Activated CD4-positive, alpha-beta memory T cell treated with anti-CD3 and anti-CD28 coated beads, Interleukin-2, amount 10 ng/mL, durations not matched to agents 7 days and 5 days (primary cell): ENCODE data around the gene LAMTOR1. TPM values are rescaled to one million over a fixed set of nuclear protein-coding genes. Genes with fewer than 3 reads are reported as not detected.
"Not testable (repeated sequence)": the region's sequence is repeated elsewhere in the genome, so short reads cannot be mapped to it uniquely, and the experiment has no call there.

ENCODE experiments used
- CTCF ChIA-PET: fragments of 350-600 bp; sonication (Branson Sonifier 250); formaldehyde crosslinking; loops from one replicate; lab custom pipeline; 2021; ENCODE audit warnings: antibody characterized with exemption, inconsistent platforms; lab: Charles Lee
- POLR2A ChIA-PET: fragments of 350-600 bp; sonication (Branson Sonifier 250); formaldehyde crosslinking; loops from one replicate; lab custom pipeline; 2021; ENCODE audit warnings: antibody characterized with exemption; lab: Charles Lee
- DNase-seq: peaks from one replicate; pipeline ENCODE4 v3.0.0-alpha.2; 2020
- H3K27ac Mint-ChIP-seq: one replicate; pipeline ENCODE4 v1.8.0; 2021; ENCODE audit warnings: mild to moderate bottlenecking, mixed read lengths
- H3K27me3 Mint-ChIP-seq: one replicate; pipeline ENCODE4 v1.8.0; 2021; ENCODE audit warnings: mixed read lengths
- H3K36me3 Mint-ChIP-seq: one replicate; pipeline ENCODE4 v1.8.0; 2021; ENCODE audit warnings: low read depth, mixed read lengths
- H3K4me1 Mint-ChIP-seq: one replicate; pipeline ENCODE4 v1.8.0; 2021; ENCODE audit warnings: mixed read lengths
- H3K4me3 Mint-ChIP-seq: one replicate; pipeline ENCODE4 v1.8.0; 2021; ENCODE audit warnings: mild to moderate bottlenecking, mixed read lengths
- H3K9me3 Mint-ChIP-seq: one replicate; pipeline ENCODE4 v1.8.0; 2021; ENCODE audit warnings: mixed read lengths
- total RNA-seq, 2 experiments: library from RNA; stranded (reverse); gene quantifications; one replicate each; pipeline ENCODE4 v1.2.3, GENCODE V29; 2021

Gene LAMTOR1
- total RNA-seq = 10 to 100 TPM; 72.7 to 76.9 TPM

DNA sequence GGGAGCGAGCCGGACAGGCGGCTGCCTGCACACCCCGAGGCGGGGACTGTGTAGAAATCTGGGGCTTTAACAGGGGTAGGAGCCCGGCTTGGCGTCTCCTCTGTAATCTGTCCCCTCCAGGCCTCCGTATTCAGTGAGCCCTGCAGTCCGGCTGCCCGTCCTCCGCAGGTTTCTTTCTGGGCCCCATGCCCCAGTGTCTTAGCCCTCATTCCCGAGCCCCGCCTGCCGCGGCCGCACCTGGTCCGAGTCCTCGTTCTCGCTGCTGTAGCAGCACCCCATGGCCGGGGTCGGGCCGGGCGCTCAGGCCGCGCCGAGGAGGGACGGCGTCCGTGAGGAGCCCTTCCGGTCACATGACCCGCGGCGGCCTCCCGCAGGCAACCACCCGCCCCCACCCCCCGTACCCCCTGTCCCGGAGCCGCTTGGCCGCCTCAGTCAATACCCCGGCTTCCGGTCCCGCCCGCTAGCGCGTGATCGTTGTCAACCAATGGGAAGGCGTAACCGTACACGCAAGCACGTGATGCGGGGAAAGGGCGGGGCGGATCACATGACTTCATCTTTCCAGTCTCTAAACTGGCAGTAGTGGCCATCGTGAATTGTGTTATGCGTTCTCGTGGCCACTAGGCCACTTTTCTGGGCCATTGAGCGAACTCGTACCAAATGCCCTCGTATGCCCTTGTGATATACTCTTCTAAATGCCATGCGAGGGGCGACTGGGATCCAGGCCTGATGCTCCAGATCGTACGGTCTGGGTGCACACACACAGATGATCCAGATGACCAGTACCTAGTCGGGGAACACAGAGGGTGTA is at the start of gene LAMTOR1:
TSS of gene LAMTOR1 (minus strand) at position 352 of the 808 bp plus-strand sequence. CDS start at position 279, 73 bp downstream.
- Mint-ChIP-seq H3K27me3 (no peaks in the 10 kb centered on the region), H3K4me1 (peaks cover 40% of the 10 kb centered on the region), H3K36me3 (peaks cover 32% of the 10 kb centered on the region), H3K27ac (peak within 1 kb of the TSS; percentile 84), H3K9me3 (no peaks in the 10 kb centered on the region), H3K4me3 (peak within 1 kb of the TSS; percentile 87)
- CTCF ChIA-PET = interaction anchor here (1.2 to 4.3 kb wide), 2 partner anchors 10 to 12 kb away, joined by 4 to 20 read pairs; no protein-coding TSS in a partner anchor
- POLR2A ChIA-PET = interaction anchor here (0.7 to 8.9 kb wide), 14 partner anchors 9 to 175 kb away, joined by 3 to 88 read pairs (median 6); partner anchors contain the start of genes ANAPC15 and XNDC1N
- peak; percentile 99 for DNase-seq

DNA sequence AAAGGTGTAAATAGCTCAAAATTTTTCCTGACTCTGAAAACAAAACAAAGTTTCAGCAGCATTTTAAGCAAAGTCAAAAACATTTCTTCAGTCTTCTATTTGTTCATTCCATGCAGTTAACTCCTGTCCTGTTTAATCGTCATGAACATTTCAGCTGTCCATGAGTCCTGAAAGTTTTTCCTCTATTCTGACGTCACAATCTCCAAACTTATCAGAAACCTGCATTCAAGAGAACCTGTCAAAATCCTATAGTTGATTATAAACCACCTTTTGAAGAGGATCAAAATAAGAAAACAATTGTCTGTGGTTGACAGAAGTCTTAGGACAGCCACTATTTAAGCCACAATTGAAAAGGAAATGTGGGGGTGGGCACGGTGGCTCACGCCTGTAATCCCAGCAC is 47.8 kb upstream of the LAMTOR1 start:
- no peaks in the 10 kb centered on the region for H3K4me1 Mint-ChIP-seq
- H3K4me3 Mint-ChIP-seq = no peak overlapping the region
- peaks cover 19% of the 10 kb centered on the region for H3K27me3 Mint-ChIP-seq
- H3K27ac Mint-ChIP-seq = no peak overlapping the region
- POLR2A ChIA-PET = no interaction called here
- no peak for DNase-seq
- no peaks in the 10 kb centered on the region for H3K9me3 Mint-ChIP-seq
- CTCF ChIA-PET = interaction anchor here (1.0 kb wide), 1 partner anchor 87 kb away, joined by 3 read pairs; no protein-coding TSS in a partner anchor
- no peaks in the 10 kb centered on the region for H3K36me3 Mint-ChIP-seq

DNA sequence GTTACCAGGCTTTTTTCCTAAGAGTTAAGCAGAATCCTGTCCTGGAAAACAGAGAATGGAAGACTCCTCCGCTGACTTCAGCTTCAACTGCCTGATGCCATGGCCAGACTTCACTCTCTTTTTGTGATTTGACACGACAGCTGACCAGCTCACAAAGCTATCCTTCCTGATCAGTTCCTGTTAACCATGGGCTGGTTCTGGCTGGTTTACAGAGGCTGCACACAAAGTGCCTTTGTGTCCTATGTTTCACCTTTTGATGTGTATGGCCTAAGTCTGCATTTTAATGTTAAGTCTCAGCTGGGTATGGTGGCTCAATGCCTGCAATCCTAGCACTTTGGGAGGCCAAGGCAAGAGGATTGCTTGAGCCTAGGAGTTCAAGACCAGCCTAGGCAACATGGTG is 43.5 kb upstream of the LAMTOR1 start:
- CTCF ChIA-PET = interaction anchor here (3.7 kb wide), 1 partner anchor 169 kb away, joined by 26 read pairs; no protein-coding TSS in a partner anchor

DNA sequence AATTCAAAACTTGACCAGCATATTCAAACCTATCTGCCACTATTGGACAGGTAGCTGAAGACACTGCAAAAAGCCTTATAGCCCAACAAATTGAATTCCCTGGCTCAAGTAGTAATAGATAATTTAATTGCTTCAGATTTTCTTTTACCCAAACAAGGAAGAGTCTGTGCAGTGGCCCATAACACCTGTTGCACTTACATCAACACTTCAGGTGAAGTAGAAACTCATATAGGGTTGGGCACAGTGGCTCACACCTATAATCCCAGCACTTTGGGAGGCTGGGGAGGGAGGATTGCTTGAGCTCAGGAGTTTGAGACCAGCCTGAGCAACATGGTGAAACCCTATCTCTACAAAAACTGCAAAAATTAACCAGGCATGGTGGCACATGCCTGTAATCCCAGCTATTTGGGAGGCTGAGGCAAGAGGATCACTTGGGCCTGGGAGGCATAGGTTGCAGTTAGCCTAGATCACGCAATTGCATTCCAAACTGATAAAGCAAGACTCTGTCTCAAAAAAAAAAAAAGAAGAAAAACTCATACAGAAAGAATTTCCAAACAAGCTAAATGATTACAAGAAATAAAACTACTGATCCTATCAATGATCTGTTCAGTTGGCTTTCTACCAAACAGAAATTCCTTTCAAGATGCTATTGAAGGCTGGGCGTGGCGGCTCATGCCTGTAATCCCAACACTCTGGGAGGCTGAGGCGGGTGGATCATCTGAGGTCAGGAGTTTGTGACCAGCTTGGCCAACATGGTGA is 41.9 kb upstream of the LAMTOR1 start:
- Mint-ChIP-seq H3K4me1 (peaks cover 25% of the 10 kb centered on the region), H3K9me3 (no peaks in the 10 kb centered on the region), H3K27ac (no peak overlapping the region), H3K36me3 (no peaks in the 10 kb centered on the region), H3K27me3 (peaks cover 14% of the 10 kb centered on the region), H3K4me3 (no peak overlapping the region)
- ChIA-PET CTCF (interaction anchor here (0.5 to 3.7 kb wide), 30 partner anchors 8 to 199 kb away, joined by 3 to 74 read pairs (median 6); partner anchors contain the start of genes FOLR3 and IL18BP), POLR2A (interaction anchor here (1.6 kb wide), 1 partner anchor 43 kb away, joined by 10 read pairs; the partner anchor contains the start of gene LAMTOR1)
- no peak for DNase-seq

More for the DNA sequence above, 43.5 kb upstream of the LAMTOR1 start:
- Mint-ChIP-seq H3K36me3 (no peaks in the 10 kb centered on the region), H3K27me3 (peaks cover 16% of the 10 kb centered on the region), H3K27ac (no peak overlapping the region), H3K4me1 (peaks cover 10% of the 10 kb centered on the region), H3K9me3 (no peaks in the 10 kb centered on the region), H3K4me3 (no peak overlapping the region)
- no peak for DNase-seq
- POLR2A ChIA-PET = no interaction called here

DNA sequence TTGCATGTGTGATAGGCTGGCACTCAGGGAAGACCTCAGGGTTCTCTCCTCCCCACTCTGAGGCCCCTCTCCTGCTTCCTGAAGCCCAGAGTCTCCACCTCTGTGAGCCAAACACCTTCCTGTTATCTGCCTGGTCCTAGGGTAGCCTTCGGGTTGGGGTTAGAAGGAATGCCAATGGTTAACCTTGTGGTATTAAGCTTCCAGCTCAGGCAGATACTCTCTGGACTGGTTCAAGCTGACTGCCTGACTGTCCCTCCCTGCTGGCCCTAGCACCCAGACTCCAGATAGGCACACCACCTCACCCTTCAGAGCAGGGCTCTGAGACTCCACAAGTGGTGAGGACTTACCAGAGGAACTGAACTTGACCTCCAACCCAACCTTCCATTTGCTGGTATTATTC is 39.4 kb upstream of the LAMTOR1 start:
- POLR2A ChIA-PET, H3K4me3 Mint-ChIP-seq, DNase-seq, H3K9me3 Mint-ChIP-seq, H3K27ac Mint-ChIP-seq, H3K36me3 Mint-ChIP-seq: not testable (repeated sequence)
- peaks cover 28% of the 10 kb centered on the region for H3K4me1 Mint-ChIP-seq
- CTCF ChIA-PET = interaction anchor here (1.8 to 3.2 kb wide), 5 partner anchors 35 to 117 kb away, joined by 4 to 74 read pairs (median 9); no protein-coding TSS in a partner anchor
- peaks cover 15% of the 10 kb centered on the region for H3K27me3 Mint-ChIP-seq

DNA sequence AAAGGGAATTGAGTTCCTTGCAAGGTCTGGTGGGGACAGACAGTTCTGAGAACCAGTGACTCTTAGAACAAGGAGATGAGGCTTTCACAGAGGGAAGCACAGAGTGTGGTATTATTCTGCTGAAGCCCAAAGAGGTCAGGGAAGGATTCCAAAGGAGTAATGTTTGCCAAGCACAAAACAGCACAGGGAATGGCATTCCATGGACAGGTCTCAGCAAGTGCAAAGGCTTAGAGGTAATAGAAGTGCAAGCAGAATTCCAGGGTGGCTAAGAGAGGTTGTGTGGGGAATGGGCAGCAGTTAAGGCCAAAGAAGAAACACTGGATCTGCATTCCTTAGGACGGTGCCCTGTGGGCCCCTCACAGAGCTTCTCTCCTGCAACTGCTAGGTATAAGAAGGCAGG is 39.0 kb upstream of the LAMTOR1 start:
- ChIA-PET CTCF (interaction anchor here (1.3 kb wide), 1 partner anchor 117 kb away, joined by 7 read pairs; no protein-coding TSS in a partner anchor), POLR2A (interaction anchor here (2.0 kb wide), 1 partner anchor 29 kb away, joined by 5 read pairs; the partner anchor contains the start of gene ANAPC15)
- not testable (repeated sequence) for H3K27ac Mint-ChIP-seq, H3K36me3 Mint-ChIP-seq, DNase-seq, H3K9me3 Mint-ChIP-seq, H3K4me3 Mint-ChIP-seq
- peaks cover 28% of the 10 kb centered on the region for H3K4me1 Mint-ChIP-seq
- H3K27me3 Mint-ChIP-seq = peaks cover 15% of the 10 kb centered on the region

DNA sequence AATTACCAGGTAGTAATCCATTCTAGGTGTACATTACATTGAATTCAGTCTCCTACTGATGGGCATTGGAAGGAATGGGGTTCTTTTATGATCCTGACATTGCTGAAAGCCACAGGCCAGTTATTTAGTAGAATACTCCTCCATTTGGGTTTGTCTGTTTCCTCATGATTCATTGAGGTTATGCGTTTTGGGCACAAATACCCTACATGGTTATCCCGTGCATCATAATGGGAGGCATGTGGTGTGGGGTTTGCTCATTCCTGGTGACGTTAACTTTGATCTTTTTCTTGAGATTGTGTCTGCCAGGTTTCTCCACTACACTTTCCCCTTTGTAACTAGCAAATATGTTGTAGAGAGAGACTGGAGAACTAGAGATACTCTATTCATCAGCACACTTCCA is 38.0 kb upstream of the LAMTOR1 start:
- peaks cover 5% of the 10 kb centered on the region for H3K9me3 Mint-ChIP-seq
- H3K4me1 Mint-ChIP-seq = peaks cover 30% of the 10 kb centered on the region
- H3K36me3 Mint-ChIP-seq = peaks cover 4% of the 10 kb centered on the region
- DNase-seq = peak; percentile 52
- ChIA-PET POLR2A (interaction anchor here (1.2 to 2.0 kb wide), 2 partner anchors 28 to 30 kb away, joined by 4 to 5 read pairs; partner anchors contain the start of gene ANAPC15), CTCF (interaction anchor here (1.1 to 1.3 kb wide), 3 partner anchors 29 to 116 kb away, joined by 3 to 7 read pairs (median 4); partner anchors contain the start of gene ANAPC15)
- H3K27me3 Mint-ChIP-seq = peaks cover 15% of the 10 kb centered on the region
- H3K4me3 Mint-ChIP-seq = no peak overlapping the region
- H3K27ac Mint-ChIP-seq = peak overlapping the region; percentile 73

DNA sequence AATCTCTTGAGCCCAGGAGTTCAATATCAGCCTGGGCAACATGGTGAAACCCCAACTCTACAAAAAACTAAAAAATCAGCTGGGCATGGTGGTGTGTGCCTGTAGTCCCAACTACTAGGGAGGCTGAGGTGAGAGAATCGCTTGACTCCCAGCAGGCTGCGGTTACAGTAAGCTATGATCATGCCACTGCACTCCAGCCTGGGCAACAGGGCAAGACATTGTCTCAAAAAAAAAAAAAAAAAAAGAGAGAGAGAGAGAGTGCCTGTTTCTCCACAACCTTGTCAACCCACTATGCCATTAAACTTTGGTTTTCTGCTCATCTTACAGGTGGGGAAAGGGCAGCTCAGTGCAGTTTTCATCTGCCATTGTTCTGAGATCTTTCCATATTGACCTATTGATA is 37.6 kb upstream of the LAMTOR1 start:
- ChIA-PET POLR2A (interaction anchor here (1.2 to 2.0 kb wide), 2 partner anchors 28 to 30 kb away, joined by 4 to 5 read pairs; partner anchors contain the start of gene ANAPC15), CTCF (interaction anchor here (1.1 to 1.3 kb wide), 3 partner anchors 28 to 116 kb away, joined by 3 to 7 read pairs (median 4); partner anchors contain the start of gene ANAPC15)
- H3K27me3 Mint-ChIP-seq = peaks cover 15% of the 10 kb centered on the region
- no peak overlapping the region for H3K4me3 Mint-ChIP-seq
- DNase-seq = no peak
- peaks cover 5% of the 10 kb centered on the region for H3K9me3 Mint-ChIP-seq
- peaks cover 30% of the 10 kb centered on the region for H3K4me1 Mint-ChIP-seq
- H3K27ac Mint-ChIP-seq = peak overlapping the region; percentile 73
- H3K36me3 Mint-ChIP-seq = peaks cover 4% of the 10 kb centered on the region

DNA sequence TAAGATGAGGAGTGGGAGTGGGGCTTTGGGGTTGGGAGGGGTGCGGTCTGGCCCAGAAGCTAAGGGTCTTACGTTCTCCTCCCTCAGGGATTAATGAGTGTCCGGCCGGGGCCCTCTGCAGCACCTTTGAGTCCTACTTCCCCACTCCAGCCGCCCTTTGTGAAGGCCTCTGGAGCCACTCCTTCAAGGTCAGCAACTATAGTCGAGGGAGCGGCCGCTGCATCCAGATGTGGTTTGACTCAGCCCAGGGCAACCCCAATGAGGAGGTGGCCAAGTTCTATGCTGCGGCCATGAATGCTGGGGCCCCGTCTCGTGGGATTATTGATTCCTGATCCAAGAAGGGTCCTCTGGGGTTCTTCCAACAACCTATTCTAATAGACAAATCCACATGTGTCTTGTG is 36.4 kb upstream of the LAMTOR1 start:
- Mint-ChIP-seq H3K4me3 (no peak overlapping the region), H3K4me1 (peaks cover 30% of the 10 kb centered on the region), H3K27me3 (peaks cover 20% of the 10 kb centered on the region), H3K27ac (no peak overlapping the region), H3K9me3 (peaks cover 5% of the 10 kb centered on the region), H3K36me3 (peaks cover 4% of the 10 kb centered on the region)
- no peak for DNase-seq
- POLR2A ChIA-PET = no interaction called here
- CTCF ChIA-PET = no interaction called here

DNA sequence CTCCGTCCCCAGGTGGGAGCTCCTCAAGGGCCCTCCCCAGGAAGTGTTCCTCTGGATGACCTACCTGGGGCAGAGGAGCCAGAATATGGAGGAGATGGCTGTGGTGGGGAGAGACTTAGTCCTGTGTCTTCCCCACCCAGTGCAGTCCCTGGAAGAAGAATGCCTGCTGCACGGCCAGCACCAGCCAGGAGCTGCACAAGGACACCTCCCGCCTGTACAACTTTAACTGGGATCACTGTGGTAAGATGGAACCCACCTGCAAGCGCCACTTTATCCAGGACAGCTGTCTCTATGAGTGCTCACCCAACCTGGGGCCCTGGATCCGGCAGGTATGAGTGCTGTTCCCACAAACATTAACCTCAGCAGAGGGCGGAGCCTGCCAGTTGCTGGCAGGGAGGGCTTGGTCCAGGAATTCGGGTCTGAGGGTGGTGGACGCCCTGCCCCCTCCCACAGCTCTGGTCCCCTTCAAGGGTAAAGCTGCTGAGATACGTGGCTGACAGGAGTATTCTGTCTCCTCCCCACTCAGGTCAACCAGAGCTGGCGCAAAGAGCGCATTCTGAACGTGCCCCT is 35.8 kb upstream of the LAMTOR1 start:
- no peak for DNase-seq
- Mint-ChIP-seq H3K27me3 (peaks cover 19% of the 10 kb centered on the region), H3K9me3 (peaks cover 5% of the 10 kb centered on the region), H3K4me3 (no peak overlapping the region), H3K4me1 (peaks cover 29% of the 10 kb centered on the region), H3K27ac (no peak overlapping the region), H3K36me3 (peaks cover 4% of the 10 kb centered on the region)
- CTCF ChIA-PET = no interaction called here
- POLR2A ChIA-PET = no interaction called here

DNA sequence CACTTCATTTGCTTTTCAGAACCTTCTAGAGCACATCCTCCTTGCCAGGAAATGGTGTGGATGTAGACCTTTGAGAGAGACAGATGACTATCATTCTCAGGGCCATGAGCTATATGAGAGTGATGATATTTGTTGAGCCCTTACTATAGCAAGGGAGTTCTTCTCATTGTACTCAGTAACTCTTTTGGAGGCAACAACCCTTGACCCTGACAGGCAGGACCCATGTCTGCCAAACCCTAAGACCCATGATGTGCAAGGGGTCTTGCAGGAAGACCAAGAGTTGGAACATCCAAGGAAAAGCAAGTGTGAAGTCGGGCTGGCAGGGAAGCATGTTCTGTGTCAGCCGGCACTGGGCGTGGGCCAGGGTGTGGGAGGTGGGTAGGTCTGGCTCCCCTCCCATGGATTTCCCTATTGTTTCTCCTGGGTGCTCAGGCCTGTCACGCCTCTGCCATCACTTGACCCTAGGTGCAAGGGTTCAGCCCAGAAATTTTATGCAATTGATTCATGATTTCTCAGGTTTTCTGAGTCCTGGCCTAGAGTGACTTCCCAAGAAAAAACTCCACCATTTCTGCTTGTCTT is 33.7 kb upstream of the LAMTOR1 start:
- no peak overlapping the region for H3K27ac Mint-ChIP-seq
- H3K4me1 Mint-ChIP-seq = peaks cover 21% of the 10 kb centered on the region
- DNase-seq = no peak
- POLR2A ChIA-PET = interaction anchor here (1.6 kb wide), 1 partner anchor 24 kb away, joined by 4 read pairs; the partner anchor contains the start of gene ANAPC15
- H3K36me3 Mint-ChIP-seq = peaks cover 4% of the 10 kb centered on the region
- peaks cover 5% of the 10 kb centered on the region for H3K9me3 Mint-ChIP-seq
- no peak overlapping the region for H3K4me3 Mint-ChIP-seq
- peaks cover 25% of the 10 kb centered on the region for H3K27me3 Mint-ChIP-seq
- CTCF ChIA-PET = interaction anchor here (1.4 kb wide), 1 partner anchor 111 kb away, joined by 5 read pairs; no protein-coding TSS in a partner anchor
